Type B pancreatic cell (in vitro differentiated cells): Measurements from ENCODE around the gene CREB5. TPM values are rescaled to one million over a fixed set of nuclear protein-coding genes. Genes with fewer than 3 reads are reported as not detected.

Source experiments
- DNase-seq: peaks from one replicate; pipeline ENCODE4 v3.0.0; 2021; ENCODE audit warnings: mixed read lengths; ENCODE audit not compliant: unreplicated experiment; ENCODE audit errors: extremely low spot score
- H3K27ac Mint-ChIP-seq: 2 replicates; pipeline ENCODE4 v1.8.0; 2021; ENCODE audit warnings: mild to moderate bottlenecking, mixed read lengths
- H3K27me3 Mint-ChIP-seq: 2 replicates; pipeline ENCODE4 v1.8.0; 2021; ENCODE audit warnings: mixed read lengths
- H3K36me3 Mint-ChIP-seq: 2 replicates; pipeline ENCODE4 v1.8.0; 2021; ENCODE audit warnings: mixed read lengths
- H3K4me1 Mint-ChIP-seq: one replicate; pipeline ENCODE4 v1.8.0; 2021; ENCODE audit warnings: mixed read lengths; ENCODE audit not compliant: unreplicated experiment
- H3K4me3 Mint-ChIP-seq: 2 replicates; pipeline ENCODE4 v1.8.0; 2021; ENCODE audit warnings: mild to moderate bottlenecking, mixed read lengths
- H3K9me3 Mint-ChIP-seq: 2 replicates; pipeline ENCODE4 v1.8.0; 2021; ENCODE audit warnings: mixed read lengths
- total RNA-seq: library from RNA; stranded (reverse); gene quantifications from 2 replicates; pipeline ENCODE4 v1.2.1, GENCODE V29; 2021; ENCODE audit warnings: low replicate concordance
- TF ChIP-seq, protein P1 (sequence below): fragments of 200-600 bp; sonication (generic); conservative IDR thresholded peaks from 2 replicates; pipeline ENCODE4 v1.5.0; 2021; ENCODE audit warnings: antibody characterized with exemption, mild to moderate bottlenecking

Gene CREB5
- total RNA-seq, 1 donor from 2014 or later: 31.0 TPM

DNA sequence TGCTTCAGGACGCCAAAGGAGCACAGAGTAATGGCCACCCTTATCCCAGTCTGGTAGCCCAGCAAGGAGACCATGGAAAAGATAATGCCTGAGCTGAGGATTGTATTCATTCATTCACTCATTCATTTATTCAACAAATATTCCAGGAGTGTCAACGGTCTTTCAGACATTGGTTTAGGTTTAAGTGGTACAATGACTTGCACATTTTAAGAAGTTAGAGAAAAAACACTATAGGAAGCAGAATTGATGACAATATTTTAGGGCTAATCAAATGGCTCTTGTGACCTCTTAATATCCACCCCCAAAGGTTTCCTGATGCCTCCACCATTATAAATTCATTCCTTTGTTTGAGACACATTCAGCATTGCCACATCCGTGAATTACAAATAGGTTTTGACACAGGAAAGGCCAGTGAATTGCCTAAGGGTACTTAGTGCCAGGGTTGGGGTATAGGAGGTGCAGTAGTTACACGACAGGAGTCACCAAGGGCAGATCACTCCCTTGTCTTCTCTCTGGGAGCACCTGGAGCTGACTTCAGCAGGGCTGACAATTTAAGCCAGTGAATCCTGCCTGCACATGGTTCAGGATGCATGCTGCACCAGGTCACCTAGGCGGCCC lies 269.5 kb downstream of the CREB5 start:
- no peak overlapping the region for H3K27ac Mint-ChIP-seq
- no peaks in the 10 kb centered on the region for H3K36me3 Mint-ChIP-seq
- H3K4me1 Mint-ChIP-seq: peaks cover 37% of the 10 kb centered on the region
- DNase-seq: no peak
- H3K27me3 Mint-ChIP-seq: peaks cover 10% of the 10 kb centered on the region
- no peaks in the 10 kb centered on the region for H3K9me3 Mint-ChIP-seq
- no peak overlapping the region for H3K4me3 Mint-ChIP-seq
- TF ChIP-seq, protein P1, sequence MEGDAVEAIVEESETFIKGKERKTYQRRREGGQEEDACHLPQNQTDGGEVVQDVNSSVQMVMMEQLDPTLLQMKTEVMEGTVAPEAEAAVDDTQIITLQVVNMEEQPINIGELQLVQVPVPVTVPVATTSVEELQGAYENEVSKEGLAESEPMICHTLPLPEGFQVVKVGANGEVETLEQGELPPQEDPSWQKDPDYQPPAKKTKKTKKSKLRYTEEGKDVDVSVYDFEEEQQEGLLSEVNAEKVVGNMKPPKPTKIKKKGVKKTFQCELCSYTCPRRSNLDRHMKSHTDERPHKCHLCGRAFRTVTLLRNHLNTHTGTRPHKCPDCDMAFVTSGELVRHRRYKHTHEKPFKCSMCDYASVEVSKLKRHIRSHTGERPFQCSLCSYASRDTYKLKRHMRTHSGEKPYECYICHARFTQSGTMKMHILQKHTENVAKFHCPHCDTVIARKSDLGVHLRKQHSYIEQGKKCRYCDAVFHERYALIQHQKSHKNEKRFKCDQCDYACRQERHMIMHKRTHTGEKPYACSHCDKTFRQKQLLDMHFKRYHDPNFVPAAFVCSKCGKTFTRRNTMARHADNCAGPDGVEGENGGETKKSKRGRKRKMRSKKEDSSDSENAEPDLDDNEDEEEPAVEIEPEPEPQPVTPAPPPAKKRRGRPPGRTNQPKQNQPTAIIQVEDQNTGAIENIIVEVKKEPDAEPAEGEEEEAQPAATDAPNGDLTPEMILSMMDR: no peak

DNA sequence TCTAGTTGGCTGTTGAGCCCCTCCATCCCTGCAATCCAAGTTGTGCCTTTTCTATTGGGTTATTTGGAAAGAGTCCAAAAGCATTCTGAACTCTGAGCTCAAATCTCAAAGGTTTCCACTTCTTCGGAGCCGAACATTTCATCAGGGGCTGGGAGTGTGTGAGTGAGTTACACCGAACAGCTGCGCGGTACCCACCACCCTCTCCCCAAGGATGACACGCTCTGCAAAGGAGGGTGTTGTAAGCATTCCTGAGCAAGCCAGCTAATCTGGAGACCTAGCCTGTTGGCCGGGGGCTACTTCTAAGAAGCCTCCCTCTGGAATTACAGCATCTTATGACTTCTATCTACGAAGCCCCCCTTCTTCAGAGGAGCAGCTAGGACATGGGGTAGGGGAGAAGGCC lies 270.5 kb downstream of the CREB5 start:
- peak overlapping the region; percentile 26 for H3K4me3 Mint-ChIP-seq
- TF ChIP-seq, protein P1: no peak
- H3K9me3 Mint-ChIP-seq: no peaks in the 10 kb centered on the region
- H3K27ac Mint-ChIP-seq: no peak overlapping the region
- DNase-seq: no peak
- no peaks in the 10 kb centered on the region for H3K36me3 Mint-ChIP-seq
- peaks cover 10% of the 10 kb centered on the region for H3K27me3 Mint-ChIP-seq
- peaks cover 37% of the 10 kb centered on the region for H3K4me1 Mint-ChIP-seq

DNA sequence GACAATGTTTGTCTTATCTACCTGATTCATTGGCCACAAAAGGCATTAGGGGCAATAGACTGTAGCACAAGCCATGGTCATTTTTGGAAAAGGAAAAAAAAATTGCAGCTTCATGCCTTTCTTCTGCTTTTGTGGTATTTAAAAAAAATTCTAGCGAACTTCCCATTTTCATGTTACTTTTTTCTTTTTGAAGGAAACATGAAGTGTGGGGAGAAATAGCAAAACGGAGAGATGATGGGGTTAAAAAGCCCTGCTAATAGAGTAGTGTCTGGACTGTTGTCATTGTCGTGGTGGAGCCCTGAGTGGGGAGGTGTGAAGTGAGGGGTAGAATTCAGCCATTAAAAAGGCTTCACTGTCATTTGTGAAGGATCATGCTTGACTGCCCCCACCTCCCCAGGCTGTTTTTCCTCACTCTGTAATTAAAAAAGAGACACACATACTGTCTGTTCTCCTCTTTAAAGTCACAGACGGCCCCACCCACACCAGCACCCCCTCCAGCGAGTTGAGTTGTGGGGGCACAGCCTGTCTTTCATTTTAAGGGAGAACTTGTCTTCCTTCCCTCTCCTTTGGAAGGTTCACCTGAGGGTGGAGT lies 272.4 kb downstream of the CREB5 start:
- no peak overlapping the region for H3K4me3 Mint-ChIP-seq
- DNase-seq: no peak
- H3K4me1 Mint-ChIP-seq: peaks cover 29% of the 10 kb centered on the region
- peaks cover 10% of the 10 kb centered on the region for H3K27me3 Mint-ChIP-seq
- H3K9me3 Mint-ChIP-seq: no peaks in the 10 kb centered on the region
- TF ChIP-seq, protein P1: no peak
- H3K36me3 Mint-ChIP-seq: peaks cover 4% of the 10 kb centered on the region
- H3K27ac Mint-ChIP-seq: no peak overlapping the region

DNA sequence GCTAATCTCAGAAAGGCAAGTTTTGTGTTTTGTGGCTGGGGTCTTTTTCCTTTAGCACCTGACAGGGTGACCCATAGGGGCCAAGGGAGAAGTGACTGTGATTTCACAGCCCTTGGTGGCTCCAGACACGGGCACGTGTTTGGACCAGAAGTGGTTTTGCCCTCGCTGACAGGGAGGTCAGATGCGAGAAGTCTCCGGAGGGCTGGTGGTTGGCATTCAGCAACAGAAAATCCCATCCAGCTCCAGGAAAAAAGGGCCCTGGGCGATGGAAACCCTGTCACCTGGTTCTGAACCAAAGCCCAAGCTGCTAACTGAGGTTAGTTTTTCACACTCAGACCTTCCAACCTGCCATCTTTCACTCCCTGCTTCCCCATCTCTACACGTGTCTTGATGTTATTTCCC lies 272.9 kb downstream of the CREB5 start:
- Mint-ChIP-seq H3K27ac (no peak overlapping the region), H3K4me3 (no peak overlapping the region)
- no peak for DNase-seq

DNA sequence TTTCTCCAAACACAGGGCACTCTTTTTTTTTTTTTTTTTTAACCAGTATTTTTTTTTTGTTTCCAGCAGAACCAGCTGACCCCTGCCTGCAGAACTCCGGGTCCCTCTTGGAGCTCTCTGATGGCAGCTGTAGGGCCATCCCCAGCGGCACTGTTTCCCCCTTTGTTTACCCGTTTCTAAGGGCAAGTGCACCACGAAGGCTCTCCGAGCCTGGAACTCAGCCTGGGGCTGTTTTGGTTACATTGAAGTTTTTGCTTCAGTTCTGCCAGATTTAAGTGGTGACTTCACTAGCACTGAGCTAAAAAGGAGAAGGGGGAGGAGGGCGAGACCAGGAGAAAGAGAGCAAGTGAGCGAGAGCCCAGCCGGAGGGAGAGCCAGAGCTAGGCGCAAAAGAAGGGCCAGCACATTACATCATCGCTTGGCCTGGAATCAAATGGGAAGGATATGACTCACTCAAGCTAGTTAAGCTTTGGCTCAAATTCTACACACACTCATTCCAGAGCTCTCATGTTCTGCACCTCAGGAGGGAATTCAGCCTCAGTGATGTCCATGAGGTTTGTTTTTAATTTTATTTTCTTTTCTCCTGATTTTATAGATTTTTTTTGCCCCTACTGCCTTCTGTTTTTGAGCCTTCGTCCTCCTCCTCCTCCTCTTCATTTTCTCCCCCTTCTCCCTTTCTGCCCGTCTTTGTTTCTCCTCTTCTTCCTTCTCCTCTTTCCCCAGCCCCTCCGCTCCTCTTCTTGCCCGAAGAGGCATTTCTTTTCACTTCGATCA lies 273.5 kb downstream of the CREB5 start:
- TF ChIP-seq, protein P1: no peak
- DNase-seq: peak; percentile 77
- Mint-ChIP-seq H3K27me3 (peaks cover 9% of the 10 kb centered on the region), H3K27ac (no peak overlapping the region), H3K36me3 (peaks cover 7% of the 10 kb centered on the region), H3K4me3 (no peak overlapping the region), H3K9me3 (no peaks in the 10 kb centered on the region), H3K4me1 (peaks cover 29% of the 10 kb centered on the region)

More for the DNA sequence above, 272.9 kb downstream of the CREB5 start:
- TF ChIP-seq, protein P1: no peak
- H3K4me1 Mint-ChIP-seq: peaks cover 29% of the 10 kb centered on the region
- H3K9me3 Mint-ChIP-seq: no peaks in the 10 kb centered on the region
- peaks cover 4% of the 10 kb centered on the region for H3K36me3 Mint-ChIP-seq
- H3K27me3 Mint-ChIP-seq: peaks cover 10% of the 10 kb centered on the region
